ENCODE results near the gene KLRB1. TPM values are rescaled to one million over a fixed set of nuclear protein-coding genes. Genes with fewer than 3 reads are reported as not detected.

Gene KLRB1
- total RNA-seq, 4 donors from 2014 or later: 0.65 to 2.2 (median 1.5) TPM; not detected in 1

- TF ChIP-seq CTCF (IDR thresholded peaks at IDR 0.05; ENCODE audit: low read depth): no peak
Observed at GRCh38 chr12:9646794-9647781, 39.4 kb upstream of the KLRB1 start.

GRCh38 chr12:9643266-9643660, 35.5 kb upstream of the KLRB1 start:
- TF ChIP-seq CTCF (IDR thresholded peaks at IDR 0.05; ENCODE audit: low read depth): no peak

GRCh38 chr12:9642606-9643265, 35.0 kb upstream of the KLRB1 start:
- no peak for TF ChIP-seq CTCF (IDR thresholded peaks at IDR 0.05; ENCODE audit: low read depth)

GRCh38 chr12:9640024-9640423, 32.3 kb upstream of the KLRB1 start:
- no peak for TF ChIP-seq CTCF (IDR thresholded peaks at IDR 0.05; ENCODE audit: low read depth)

GRCh38 chr12:9636851-9637206, 29.1 kb upstream of the KLRB1 start:
- no peak for TF ChIP-seq CTCF (IDR thresholded peaks at IDR 0.05; ENCODE audit: low read depth)

GRCh38 chr12:9636150-9636850, 28.6 kb upstream of the KLRB1 start:
- TF ChIP-seq CTCF (IDR thresholded peaks at IDR 0.05; ENCODE audit: low read depth): no peak

Measured in subcutaneous adipose tissue (tissue), 4 donors.